ENCODE data around the gene EREG.

DNA sequence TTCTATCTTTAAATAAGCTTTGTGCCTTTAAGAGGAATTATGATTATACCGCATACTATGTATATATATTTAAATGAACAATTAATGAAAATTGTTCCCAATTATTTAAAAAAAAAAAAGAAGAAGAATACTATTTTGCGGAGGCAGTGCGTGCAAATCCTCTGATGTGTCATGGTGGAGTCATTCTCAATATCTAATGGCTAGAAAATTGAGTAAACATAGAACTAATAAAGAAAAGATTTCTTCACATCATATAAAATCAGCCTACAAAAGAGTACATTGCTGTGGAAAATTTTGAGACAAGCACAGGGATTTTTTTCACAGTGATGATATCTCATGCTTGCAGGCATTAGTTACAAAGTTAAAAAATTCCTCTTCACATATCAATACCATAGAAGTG lies 2.6 kb upstream of the EREG start:
- no peak for TF ChIP-seq EP300 (IDR thresholded peaks at IDR 0.05; ENCODE audit: borderline replicate concordance in 1 of 2, low read depth in 1 of 2, low read length in 1 of 2)
- TF ChIP-seq, protein P1, sequence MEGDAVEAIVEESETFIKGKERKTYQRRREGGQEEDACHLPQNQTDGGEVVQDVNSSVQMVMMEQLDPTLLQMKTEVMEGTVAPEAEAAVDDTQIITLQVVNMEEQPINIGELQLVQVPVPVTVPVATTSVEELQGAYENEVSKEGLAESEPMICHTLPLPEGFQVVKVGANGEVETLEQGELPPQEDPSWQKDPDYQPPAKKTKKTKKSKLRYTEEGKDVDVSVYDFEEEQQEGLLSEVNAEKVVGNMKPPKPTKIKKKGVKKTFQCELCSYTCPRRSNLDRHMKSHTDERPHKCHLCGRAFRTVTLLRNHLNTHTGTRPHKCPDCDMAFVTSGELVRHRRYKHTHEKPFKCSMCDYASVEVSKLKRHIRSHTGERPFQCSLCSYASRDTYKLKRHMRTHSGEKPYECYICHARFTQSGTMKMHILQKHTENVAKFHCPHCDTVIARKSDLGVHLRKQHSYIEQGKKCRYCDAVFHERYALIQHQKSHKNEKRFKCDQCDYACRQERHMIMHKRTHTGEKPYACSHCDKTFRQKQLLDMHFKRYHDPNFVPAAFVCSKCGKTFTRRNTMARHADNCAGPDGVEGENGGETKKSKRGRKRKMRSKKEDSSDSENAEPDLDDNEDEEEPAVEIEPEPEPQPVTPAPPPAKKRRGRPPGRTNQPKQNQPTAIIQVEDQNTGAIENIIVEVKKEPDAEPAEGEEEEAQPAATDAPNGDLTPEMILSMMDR (IDR thresholded peaks at IDR 0.05), result no peak
- no peak for TF ChIP-seq TCF12 (IDR thresholded peaks at IDR 0.05)
- no peak for TF ChIP-seq POLR2AphosphoS5 (IDR thresholded peaks at IDR 0.05; ENCODE audit: low read depth, low read length)
- TF ChIP-seq YY1 (IDR thresholded peaks at IDR 0.05; ENCODE audit: low read depth), result no peak
- TF ChIP-seq RCOR1 (IDR thresholded peaks at IDR 0.05; ENCODE audit: low read length), result no peak
- no peak for TF ChIP-seq MXI1 (IDR thresholded peaks at IDR 0.05; ENCODE audit: low read depth, low read length)
- no peak for TF ChIP-seq FOXJ3 (CRISPR knock-in tag; IDR thresholded peaks at IDR 0.05)
